Right forelimb (tissue), 1 donor: ENCODE data around the gene AVPR2.

Experiments used
- DNase-seq: peaks from one replicate; pipeline ENCODE4 v3.0.0-alpha.2; 2018

The AVPR2 gene

GRCh38 chrX:153871946-153872878 lies 32.3 kb upstream of the AVPR2 start:
- DNase-seq: no peak

- no peak for DNase-seq
Measured at GRCh38 chrX:153873282-153874084, 31.0 kb upstream of the AVPR2 start.

GRCh38 chrX:153874085-153874365 lies 30.4 kb upstream of the AVPR2 start:
- no peak for DNase-seq

- no peak for DNase-seq
Measured at GRCh38 chrX:153874366-153875125, 29.9 kb upstream of the AVPR2 start.

- peak; percentile 85 for DNase-seq
Measured at GRCh38 chrX:153875391-153876111, 28.9 kb upstream of the AVPR2 start.

GRCh38 chrX:153876112-153876491 lies 28.4 kb upstream of the AVPR2 start:
- DNase-seq: no peak

GRCh38 chrX:153877571-153878261 lies 26.8 kb upstream of the AVPR2 start:
- DNase-seq: no peak

GRCh38 chrX:153878345-153878744 lies 26.1 kb upstream of the AVPR2 start:
- no peak for DNase-seq

- DNase-seq: no peak
Measured at GRCh38 chrX:153878969-153879653, 25.4 kb upstream of the AVPR2 start.

- no peak for DNase-seq
Measured at GRCh38 chrX:153879741-153880439, 24.6 kb upstream of the AVPR2 start.

GRCh38 chrX:153880440-153880815 lies 24.0 kb upstream of the AVPR2 start:
- DNase-seq: no peak

- DNase-seq: no peak
Measured at GRCh38 chrX:153881281-153881680, 23.2 kb upstream of the AVPR2 start.

- DNase-seq: no peak
Measured at GRCh38 chrX:153882086-153882498, 22.4 kb upstream of the AVPR2 start.

GRCh38 chrX:153882557-153882956 lies 21.9 kb upstream of the AVPR2 start:
- no peak for DNase-seq

- no peak for DNase-seq
Measured at GRCh38 chrX:153883163-153883843, 21.2 kb upstream of the AVPR2 start.

- no peak for DNase-seq
Measured at GRCh38 chrX:153884136-153884535, 20.3 kb upstream of the AVPR2 start.

GRCh38 chrX:153884590-153884989 lies 19.9 kb upstream of the AVPR2 start:
- no peak for DNase-seq

GRCh38 chrX:153885208-153885787 lies 19.2 kb upstream of the AVPR2 start:
- no peak for DNase-seq

- DNase-seq: no peak
Measured at GRCh38 chrX:153885968-153886903, 18.2 kb upstream of the AVPR2 start, which contains the start of gene L1CAM. L1CAM (minus strand) TSS chrX:153886173; CDS start chrX:153875836, 10,337 bp downstream.
